ENCODE measurements around the gene PANX1. TPM values are rescaled to one million over a fixed set of nuclear protein-coding genes. Genes with fewer than 3 reads are reported as not detected.

The PANX1 gene
- total and polyA plus RNA-seq, 10 of the 15 experiments (the other 5 are each of a cell fraction or from before 2014, with no cell fraction given), result 3.3 to 18.7 (median 14.4) TPM

DNA sequence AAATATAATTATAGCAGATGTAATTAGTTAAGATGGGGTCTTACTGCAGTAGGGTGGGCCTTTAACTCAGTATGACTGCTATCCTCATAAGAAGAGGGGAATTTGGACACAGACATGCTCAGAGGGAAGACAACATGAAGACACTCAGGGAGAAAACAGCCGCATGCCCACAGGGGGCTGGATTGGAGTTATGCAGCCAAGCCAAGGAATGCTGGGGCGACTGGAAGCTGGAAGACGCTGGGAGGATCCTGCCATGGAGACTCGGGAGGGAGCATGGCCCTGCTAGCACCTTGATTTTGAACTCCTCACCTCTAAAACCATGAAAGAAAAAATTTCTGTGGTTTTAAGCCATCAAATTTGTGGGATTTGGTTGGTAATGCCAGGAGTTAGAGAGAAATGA is 40.9 kb downstream of the PANX1 start:
- peaks cover 3% of the 10 kb centered on the region; the same call in 1 of the 2 replicates for H4K20me1 ChIP-seq (ENCODE audit: control insufficient read depth, insufficient read depth)
- no peak overlapping the region for H3K4me2 ChIP-seq (ENCODE audit: control insufficient read depth, insufficient read depth)
- 83% methylated on average over 4 of the region's 4 CpGs for WGBS (ENCODE audit: insufficient coverage, insufficient replicate concordance, low lambda C conversion rate, missing lambda C conversion rate)
- H3K79me2 ChIP-seq (ENCODE audit: control insufficient read depth, insufficient read depth, low read length), result peaks cover 8% of the 10 kb centered on the region
- ChIA-PET CTCF (interaction anchor here (0.7 to 7.5 kb wide), 2 partner anchors 14 to 25 kb away, joined by 5 to 90 read pairs; no protein-coding TSS in a partner anchor), SMC1A (ENCODE audit: uncharacterized antibody, unreplicated experiment) (no interaction called here), POLR2A (no interaction called here), RAD21 (ENCODE audit: unreplicated experiment) (no interaction called here)
- no peaks in the 10 kb centered on the region; the same call in 1 of the 3 replicates for H3K9me3 ChIP-seq (replicated peaks; ENCODE audit: control insufficient read depth, insufficient read depth, low read length)
- FAIRE-seq (no peak), DNase-seq (ENCODE audit: low read depth, low spot score) (no peak), ATAC-seq (no peak)
- no peaks in the 10 kb centered on the region for H3K4me1 ChIP-seq (ENCODE audit: control insufficient read depth, insufficient read depth, low read length)
- H3K9ac ChIP-seq (ENCODE audit: control insufficient read depth, insufficient read depth, low read length), result no peak overlapping the region
- BruUV-seq (replicated peaks), result no TSS peak
- H3K36me3 ChIP-seq (ENCODE audit: control insufficient read depth in 2 of 2, insufficient read depth in 2 of 2, low read length in 1 of 2), result no peaks in the 10 kb centered on the region
- H3K4me3 ChIP-seq, result no peak overlapping the region
- intact Hi-C loops (cut with micrococcal nuclease; ENCODE audit: unreplicated experiment) (loop anchor here (5.0 kb wide), 1 partner anchor 433 kb away; no protein-coding TSS in a partner anchor), in situ Hi-C loops (cut with MboI) (no loop called here)
- H2AFZ ChIP-seq (ENCODE audit: control insufficient read depth, low read depth, low read length), result no peak overlapping the region
- no peak overlapping the region for H3K27ac ChIP-seq (ENCODE audit: control insufficient read depth, insufficient read depth)
- H3K27me3 ChIP-seq (replicated peaks in 1 of 2; ENCODE audit: control insufficient read depth in 2 of 2, insufficient read depth in 2 of 2, low read length in 1 of 2), result no peaks in the 10 kb centered on the region
- no peak for TF ChIP-seq NFYB (IDR thresholded peaks at IDR 0.05; ENCODE audit: insufficient read depth, low read depth, low read length)
- no peak for TF ChIP-seq SIN3A (IDR thresholded peaks at IDR 0.05; ENCODE audit: low read depth, low read length)
- TF ChIP-seq ZNF207 (IDR thresholded peaks at IDR 0.05; ENCODE audit: borderline replicate concordance), result no peak
- no peak for TF ChIP-seq PML (IDR thresholded peaks at IDR 0.05; ENCODE audit: low read length)
- no peak for TF ChIP-seq CBX5 (IDR thresholded peaks at IDR 0.05; ENCODE audit: low read depth)
- TF ChIP-seq RB1 (IDR thresholded peaks at IDR 0.05; ENCODE audit: borderline replicate concordance), result no peak
- TF ChIP-seq, protein P1, sequence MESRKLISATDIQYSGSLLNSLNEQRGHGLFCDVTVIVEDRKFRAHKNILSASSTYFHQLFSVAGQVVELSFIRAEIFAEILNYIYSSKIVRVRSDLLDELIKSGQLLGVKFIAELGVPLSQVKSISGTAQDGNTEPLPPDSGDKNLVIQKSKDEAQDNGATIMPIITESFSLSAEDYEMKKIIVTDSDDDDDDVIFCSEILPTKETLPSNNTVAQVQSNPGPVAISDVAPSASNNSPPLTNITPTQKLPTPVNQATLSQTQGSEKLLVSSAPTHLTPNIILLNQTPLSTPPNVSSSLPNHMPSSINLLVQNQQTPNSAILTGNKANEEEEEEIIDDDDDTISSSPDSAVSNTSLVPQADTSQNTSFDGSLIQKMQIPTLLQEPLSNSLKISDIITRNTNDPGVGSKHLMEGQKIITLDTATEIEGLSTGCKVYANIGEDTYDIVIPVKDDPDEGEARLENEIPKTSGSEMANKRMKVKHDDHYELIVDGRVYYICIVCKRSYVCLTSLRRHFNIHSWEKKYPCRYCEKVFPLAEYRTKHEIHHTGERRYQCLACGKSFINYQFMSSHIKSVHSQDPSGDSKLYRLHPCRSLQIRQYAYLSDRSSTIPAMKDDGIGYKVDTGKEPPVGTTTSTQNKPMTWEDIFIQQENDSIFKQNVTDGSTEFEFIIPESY (IDR thresholded peaks at IDR 0.05), result no peak
- no peak for TF ChIP-seq ZNF384 (IDR thresholded peaks at IDR 0.05; ENCODE audit: borderline replicate concordance, low read depth, low read length)
- TF ChIP-seq ZZZ3 (IDR thresholded peaks at IDR 0.05; ENCODE audit: control insufficient read depth, insufficient read length, low read depth), result no peak
- no peak for TF ChIP-seq ATF2 (IDR thresholded peaks at IDR 0.05; ENCODE audit: low read length)
- no peak for TF ChIP-seq FOXM1 (IDR thresholded peaks at IDR 0.05; ENCODE audit: low read depth, low read length)
- TF ChIP-seq NR2C2 (IDR thresholded peaks at IDR 0.05; ENCODE audit: borderline replicate concordance, control insufficient read depth, insufficient read length, low read depth), result no peak
- TF ChIP-seq HSF1 (IDR thresholded peaks at IDR 0.05; ENCODE audit: low read depth, low read length), result no peak
- TF ChIP-seq, protein P2, sequence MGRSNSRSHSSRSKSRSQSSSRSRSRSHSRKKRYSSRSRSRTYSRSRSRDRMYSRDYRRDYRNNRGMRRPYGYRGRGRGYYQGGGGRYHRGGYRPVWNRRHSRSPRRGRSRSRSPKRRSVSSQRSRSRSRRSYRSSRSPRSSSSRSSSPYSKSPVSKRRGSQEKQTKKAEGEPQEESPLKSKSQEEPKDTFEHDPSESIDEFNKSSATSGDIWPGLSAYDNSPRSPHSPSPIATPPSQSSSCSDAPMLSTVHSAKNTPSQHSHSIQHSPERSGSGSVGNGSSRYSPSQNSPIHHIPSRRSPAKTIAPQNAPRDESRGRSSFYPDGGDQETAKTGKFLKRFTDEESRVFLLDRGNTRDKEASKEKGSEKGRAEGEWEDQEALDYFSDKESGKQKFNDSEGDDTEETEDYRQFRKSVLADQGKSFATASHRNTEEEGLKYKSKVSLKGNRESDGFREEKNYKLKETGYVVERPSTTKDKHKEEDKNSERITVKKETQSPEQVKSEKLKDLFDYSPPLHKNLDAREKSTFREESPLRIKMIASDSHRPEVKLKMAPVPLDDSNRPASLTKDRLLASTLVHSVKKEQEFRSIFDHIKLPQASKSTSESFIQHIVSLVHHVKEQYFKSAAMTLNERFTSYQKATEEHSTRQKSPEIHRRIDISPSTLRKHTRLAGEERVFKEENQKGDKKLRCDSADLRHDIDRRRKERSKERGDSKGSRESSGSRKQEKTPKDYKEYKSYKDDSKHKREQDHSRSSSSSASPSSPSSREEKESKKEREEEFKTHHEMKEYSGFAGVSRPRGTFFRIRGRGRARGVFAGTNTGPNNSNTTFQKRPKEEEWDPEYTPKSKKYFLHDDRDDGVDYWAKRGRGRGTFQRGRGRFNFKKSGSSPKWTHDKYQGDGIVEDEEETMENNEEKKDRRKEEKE (IDR thresholded peaks at IDR 0.05), result no peak
- TF ChIP-seq CBX3 (IDR thresholded peaks at IDR 0.05; ENCODE audit: borderline replicate concordance, low read depth), result no peak
- no peak for TF ChIP-seq DPF2 (IDR thresholded peaks at IDR 0.05)
- TF ChIP-seq SMARCA5 (IDR thresholded peaks at IDR 0.05), result no peak
